Stimulated activated naive CD4-positive, alpha-beta T cell (primary cell): ENCODE measurements around the gene MAGI1.
"Not testable (repeated sequence)": the region's sequence is repeated elsewhere in the genome, so short reads cannot be mapped to it uniquely, and the experiment has no call there.

ENCODE experiments used
- DNase-seq, 6 experiments: peaks; one replicate each; lab custom pipeline; 2025; lab: John Stamatoyannopoulos, UW

The MAGI1 gene

DNA sequence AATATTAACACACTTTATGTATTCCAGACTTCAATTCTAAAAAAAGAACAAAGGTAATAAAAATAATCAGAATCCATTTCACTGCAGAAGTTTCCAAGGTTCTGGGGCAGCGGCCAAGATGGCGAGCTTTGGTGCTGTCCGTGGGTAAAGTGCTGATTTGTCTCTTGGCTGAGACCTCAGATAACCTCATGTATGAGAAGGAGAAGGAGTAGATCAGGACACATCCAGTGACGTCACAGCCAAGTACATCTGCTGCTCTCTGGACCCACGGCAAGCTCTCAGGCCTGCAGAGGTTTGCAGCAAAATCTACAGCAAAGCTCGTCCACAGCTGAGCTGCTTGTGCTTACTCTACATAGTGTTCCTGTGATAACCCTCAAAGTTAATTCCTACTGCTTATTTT lies 165.7 kb downstream of the MAGI1 start:
- DNase-seq: no peak

DNA sequence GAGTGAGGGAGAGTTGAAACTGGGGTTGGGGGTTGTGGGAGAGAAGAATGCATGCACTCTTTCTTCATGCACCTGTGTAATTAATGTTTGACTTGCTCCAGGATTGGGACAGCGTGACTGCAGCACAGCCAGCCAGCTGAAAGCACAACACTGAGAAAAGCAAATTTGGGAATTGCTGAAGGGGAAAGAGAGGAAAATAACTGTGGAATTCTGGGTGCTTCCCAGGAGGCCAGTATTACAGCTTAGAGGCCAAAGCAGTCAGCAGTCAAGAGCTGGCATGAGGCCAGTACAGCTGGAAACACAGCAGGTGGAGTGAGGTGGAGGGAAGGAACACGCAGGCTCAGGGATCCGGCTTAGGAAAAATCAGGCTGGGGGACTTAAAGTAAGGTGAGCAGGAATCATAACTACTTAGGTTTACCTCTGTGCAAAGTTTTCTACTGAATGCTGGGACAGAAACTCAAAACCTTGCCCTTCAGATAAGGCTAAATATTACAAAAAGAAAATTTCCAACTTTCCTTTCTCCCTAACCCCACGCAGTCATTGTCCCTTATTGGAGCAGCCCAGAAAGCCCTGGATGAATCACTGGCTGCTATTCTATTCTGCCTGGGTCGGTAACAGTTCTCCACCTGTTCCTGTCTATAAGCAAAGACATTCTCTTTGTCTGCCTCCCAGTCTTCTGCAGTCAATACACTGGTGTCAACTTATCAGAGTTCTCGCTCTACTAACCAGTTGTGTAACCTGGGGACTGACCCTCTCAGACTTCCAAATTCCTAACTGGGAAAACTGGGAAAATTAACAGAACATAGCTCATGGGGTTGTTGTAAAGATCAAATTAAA lies 167.2 kb downstream of the MAGI1 start:
- no peak for DNase-seq

DNA sequence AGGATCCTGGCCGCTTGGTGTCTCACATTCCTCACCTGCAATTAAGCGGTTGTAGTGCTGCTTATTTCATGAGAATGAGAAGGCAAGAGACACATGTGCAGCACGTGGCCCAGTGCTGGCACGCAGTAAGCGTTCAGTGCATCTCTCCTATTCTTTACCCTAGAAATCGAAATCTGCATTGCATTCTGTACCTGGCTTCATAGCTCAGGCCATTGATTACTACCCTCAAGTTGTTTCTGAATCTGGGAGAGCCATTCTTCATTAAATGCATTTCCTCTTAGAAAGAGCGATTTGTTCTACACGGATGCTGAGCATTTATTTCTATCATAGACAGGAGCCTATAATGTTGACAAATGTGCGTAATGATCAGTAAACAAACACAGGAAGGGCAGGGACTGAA lies 168.9 kb downstream of the MAGI1 start:
- no peak for DNase-seq

DNA sequence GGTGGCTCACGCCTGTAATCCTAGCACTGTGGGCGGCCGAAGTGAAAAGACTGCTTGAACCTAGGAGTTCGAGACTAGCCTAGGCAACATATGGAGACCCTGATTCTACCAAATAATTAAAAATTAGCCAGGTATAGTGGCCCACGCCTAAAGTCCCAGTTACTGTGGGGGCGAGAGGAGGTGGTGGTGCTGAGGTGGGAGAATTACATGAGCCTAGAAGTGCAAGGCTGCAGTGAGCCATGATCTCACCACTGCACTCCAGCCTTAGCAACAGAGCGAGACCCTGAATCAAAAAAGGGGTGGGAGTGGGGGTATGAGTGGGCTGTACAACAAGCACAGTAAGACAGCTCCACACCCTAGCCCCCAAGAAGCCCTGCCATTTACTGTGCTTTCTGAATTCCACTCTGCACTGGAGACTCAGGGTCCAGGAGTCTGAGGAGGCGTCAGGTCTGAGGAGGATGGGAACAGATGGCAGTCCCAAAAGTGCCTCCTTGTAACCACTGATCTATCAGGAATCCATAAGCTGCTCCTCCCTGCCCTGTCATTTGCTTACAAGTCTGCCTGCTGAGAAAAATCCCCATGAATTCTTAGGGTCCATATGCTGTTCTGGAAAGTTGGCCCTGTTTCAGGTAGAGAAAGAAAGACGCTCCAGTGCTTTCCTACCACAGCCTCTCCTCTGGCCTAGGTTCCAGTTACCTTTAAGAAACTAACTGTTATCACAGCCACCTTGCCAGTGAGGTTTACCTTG lies 171.1 kb downstream of the MAGI1 start:
- no peak for DNase-seq

DNA sequence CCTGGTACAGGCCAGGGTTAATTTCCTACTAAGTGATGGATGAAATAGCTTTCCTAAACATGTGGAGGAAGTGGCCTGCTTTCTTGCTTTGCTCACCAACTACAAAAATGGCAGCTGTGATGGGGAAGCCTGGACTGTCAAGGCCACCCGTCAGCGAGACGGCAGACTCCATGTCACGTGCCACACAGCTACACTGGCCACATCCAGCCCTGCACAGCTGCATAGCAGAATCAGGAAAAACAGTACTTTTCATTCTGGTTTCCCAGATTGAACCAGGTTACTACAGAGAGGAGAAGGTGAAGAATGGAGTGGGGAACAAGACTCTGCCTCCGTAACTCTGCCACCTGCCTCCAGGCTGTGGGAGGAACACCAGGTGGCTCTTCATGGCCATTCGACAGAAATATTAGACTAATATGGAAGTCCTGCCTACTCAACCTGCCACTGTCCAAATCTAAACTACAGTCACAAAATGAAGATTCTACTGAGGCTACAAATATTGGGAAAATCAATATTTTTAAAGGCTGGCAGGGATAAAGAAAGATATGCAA lies 174.3 kb downstream of the MAGI1 start:
- no peak for DNase-seq

DNA sequence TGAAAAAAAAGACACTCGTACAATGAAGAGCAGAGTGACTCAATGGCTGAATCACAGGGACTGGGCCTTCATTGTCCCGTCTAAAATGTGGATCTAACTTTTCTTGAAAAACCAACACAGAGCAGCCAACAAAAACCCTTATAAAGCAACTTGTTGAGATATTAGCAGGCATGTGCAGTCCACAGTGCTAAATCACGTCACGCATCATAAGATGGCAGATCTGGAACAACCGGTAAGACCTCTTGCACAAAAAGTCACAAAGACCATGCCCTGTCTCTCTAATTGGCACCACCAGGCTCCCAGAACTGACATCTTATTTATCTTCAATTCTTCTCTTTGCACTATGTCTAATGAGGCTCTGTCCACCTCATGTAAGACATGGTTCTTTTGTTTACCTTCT lies 177.0 kb downstream of the MAGI1 start:
- DNase-seq: no peak

DNA sequence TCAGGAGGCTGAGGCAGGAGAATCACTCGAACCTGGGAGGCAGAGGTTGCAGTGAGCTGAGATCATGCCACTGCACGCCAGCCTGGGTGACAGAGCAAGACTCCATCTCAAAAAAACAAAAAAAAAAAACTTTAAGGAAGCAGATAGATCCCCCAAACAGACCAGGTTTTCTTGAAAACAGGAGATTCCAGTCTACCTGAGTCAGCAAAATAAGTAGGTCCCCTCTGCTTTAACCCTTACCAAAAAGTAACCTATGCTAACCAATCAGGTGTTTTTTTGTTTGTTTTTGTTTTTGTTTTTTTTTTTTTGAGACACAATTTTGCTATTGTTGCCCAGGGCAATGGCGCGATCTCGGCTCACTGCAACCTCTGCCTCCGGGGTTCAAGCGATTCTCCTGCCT lies 179.1 kb downstream of the MAGI1 start:
- DNase-seq: not testable (repeated sequence)

DNA sequence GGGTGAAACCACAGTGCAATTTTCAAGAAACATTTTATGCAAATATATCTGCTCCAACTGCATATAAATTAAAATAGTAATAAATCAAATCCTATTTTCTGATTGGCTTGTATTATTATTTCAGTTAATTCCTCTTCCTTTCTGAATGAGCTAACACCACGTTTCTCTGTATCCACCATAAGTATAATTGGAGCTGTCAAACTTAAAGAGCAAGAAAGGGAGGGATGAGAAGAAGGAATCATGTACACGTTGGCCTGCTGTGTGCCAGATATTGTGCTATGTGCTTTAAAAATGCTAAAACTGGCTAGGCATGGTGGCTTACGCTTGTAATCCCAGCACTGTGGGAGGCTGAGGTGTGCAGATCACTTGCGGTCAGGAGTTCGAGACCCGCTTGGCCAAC lies 180.0 kb downstream of the MAGI1 start:
- DNase-seq: no peak

DNA sequence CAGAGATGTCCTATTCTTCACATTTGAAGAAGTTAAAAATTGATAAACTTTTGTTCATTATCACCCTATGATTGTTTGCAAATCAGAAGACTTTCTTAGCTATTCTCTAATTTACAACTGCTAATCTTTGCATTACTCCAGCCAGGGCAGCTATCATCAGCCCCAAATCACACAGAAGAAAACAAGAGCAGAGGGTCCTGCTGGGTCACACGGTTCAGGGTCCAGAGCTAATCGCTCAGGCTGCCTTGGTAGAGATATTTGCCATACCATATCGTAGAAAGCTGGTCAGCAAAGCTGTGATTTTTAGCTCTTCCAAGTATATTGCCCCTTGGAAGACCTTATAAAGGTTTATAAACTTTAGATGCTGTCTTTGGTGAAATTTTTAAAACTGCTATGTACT lies 181.4 kb downstream of the MAGI1 start:
- DNase-seq: no peak

DNA sequence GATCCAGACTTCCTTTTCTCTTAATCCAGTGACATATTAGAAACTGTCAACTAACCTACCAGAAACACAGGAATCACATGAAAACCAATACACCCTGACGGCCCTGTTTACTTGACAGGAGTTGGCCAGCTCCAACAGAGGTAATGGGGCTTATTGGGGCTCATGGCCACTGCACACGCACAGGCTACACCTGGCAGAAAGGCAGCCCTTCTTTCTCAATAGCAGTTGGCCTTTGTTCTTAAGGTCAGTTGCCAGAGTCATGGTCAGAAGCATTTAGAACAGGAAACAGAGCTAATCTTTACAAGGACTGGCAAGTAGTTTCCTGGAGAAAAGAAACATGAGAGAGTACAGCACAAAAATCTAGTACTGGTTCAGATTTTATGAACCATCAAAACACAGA lies 181.8 kb downstream of the MAGI1 start:
- DNase-seq: no peak

DNA sequence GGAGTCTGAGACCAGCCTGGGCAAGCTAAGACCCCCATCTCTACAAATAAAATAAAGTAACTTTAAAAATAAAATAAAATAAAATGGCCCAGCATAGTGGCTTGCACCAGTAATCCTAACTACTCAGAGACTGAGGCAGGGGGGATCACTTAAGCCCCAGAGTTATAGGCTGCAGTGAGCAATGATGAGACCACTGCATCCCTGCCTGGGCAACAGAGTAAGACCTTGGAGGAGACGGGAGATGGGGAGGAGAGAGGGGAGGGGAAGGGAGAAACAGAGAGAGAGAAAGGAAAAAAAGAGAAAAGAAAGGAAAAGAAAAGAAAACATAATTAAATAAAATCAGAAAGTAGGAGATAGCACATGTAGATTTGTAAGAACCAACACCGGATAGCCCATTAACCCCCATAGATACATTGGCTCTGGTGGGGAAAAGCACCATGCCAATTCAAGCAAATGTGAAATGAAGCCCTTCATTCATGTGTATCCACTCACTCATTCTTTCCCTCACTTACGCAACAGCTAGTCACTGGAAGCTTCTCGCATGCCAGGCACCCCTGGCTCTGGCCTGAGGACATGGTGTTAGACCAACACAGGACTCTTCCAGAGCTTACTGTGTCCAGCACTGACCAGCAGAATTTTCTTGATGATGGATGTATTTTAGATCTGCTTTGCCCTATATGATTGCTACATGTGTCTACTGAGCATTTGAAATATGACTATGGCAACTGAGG lies 183.2 kb downstream of the MAGI1 start:
- DNase-seq: no peak

DNA sequence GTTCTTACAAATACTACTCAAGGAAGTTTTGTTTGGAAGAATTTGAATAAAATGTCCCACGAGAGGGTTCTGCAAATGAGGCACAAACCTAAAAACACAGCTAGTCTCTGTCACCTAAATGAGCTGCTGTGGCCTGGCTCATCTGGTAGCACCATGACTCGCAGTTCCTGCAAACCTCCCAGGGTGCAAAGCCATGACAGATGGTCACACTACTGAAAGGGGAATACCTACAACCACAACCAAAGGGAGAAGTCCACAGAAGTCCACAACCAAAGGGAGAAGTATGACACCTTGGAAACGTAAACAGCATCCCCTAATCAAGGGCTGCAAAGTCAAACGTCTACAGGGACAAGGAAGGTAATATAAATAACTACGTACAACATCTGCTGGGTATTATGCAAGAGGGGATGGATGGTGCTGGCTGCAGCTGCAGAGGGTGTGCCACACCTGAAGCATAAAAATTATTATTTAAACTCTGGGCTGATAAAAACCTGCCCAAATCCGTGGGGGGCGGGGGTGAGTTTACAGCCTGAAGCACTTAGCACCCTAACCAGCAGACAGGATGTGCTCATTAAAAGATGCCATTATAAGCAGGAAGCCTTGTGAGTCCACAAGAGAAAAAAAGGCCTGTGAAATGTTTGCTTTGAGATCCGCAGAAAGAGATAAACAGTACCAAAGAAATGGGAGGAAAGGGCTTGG lies 184.0 kb downstream of the MAGI1 start:
- no peak for DNase-seq

DNA sequence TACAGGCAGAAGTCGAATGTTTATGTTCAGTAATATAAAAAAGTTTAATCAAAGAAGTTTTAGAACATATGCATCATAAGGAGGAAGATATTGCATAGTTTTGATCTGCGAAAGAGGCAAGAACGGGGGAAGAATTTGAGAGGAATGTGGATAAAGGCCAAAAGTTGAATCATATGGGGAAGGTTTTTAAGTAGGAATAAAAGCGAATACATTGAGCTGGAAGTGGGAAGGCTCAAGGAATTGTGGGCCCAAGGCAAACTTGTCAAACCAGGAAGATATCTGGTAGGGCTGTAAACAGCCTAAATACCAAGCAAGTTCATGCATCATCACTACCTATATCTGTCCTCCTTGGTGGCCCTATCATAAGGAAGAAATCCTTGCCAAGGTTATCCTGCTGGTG lies 186.9 kb downstream of the MAGI1 start:
- DNase-seq: no peak

DNA sequence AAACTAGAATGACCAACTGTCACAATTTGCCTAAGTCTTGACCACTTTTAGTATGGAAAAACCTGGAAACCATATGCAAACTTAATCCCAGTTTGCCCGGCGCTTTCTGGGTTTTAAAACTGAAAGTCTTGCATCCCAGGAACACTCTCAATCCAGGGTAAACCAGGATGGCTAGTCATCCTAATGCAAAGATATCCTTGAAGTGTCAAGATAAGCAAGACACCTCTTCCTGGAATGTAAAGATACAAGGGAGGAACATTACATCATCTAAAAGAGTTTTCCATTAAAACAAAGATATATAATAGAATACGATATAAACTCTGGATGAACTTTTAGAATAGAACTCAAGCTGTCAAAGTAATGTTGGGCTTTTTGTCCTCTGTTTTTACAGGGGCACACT lies 188.5 kb downstream of the MAGI1 start:
- no peak for DNase-seq

DNA sequence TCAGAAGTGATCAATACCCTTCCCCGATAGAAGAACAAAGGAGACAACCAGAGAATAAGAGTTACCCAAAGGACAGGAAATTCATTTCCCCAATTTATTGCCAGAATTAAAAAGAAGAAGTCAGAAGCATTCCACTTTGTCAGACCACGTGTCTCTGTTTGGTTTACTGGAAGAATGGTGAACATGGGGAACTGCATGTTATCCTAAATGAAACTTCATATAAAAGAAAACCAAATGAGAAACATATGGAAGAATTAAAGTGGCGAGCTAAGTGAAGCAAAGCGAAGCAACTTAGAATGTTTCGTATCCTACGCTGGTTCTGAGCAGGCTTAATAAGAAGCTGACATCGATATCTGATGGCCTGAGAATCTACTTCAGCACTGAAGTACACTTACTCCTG lies 190.7 kb downstream of the MAGI1 start:
- no peak for DNase-seq

DNA sequence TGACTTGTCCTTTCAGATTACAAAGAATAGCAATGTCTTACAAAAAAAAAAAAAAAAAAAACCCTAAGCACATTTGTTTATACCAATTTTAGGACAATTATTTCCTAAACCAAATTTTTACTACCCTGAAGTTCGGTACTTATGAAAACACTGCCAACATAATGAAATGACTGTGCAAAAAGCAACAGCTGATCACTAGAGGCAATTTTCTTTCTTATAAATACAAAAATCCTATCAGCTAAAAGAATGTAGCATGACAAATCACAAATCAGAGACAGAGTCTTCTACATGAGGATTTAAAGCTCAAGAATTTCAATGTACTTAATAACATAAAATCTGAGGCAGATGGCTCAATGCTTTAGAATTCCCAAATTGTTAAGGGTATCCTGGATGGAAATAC lies 191.8 kb downstream of the MAGI1 start:
- DNase-seq: no peak

DNA sequence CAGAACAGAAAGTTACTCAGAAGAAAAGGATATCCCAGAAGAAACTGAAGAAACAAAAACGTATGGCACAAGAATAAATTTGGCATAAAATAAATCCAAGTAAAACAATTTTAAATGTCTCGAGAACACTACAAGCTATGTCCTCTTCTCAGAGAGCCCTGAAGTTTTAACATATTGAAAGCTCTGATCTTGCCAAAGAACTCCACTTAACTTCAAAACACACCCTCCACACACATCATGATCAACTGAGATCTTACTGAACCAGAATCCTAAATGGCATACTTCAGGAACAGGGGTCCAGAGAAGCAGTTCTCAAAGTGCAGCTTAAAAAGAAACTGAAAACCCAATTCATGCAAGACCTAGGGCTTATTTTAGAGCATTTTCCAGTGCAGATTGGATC lies 194.3 kb downstream of the MAGI1 start:
- DNase-seq: no peak

DNA sequence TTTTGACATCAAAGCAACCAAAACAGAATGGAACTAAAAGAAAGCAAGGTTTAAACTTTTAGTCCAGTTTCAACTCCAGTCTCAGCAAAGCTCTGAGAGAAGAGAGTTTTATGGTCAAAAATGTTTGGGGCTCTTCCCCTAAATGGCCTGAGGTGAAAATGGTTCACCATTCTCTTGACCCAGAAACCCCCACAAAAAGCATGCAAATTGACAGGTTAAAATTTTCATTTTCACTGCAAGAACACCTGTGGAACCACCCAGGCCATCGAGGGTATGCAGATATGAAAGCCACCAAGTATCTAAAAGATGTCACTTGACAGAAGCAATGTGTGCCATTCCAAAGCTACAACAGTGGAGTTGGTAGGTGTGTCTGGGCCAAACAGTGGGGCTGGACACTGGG lies 195.0 kb downstream of the MAGI1 start:
- DNase-seq: no peak

DNA sequence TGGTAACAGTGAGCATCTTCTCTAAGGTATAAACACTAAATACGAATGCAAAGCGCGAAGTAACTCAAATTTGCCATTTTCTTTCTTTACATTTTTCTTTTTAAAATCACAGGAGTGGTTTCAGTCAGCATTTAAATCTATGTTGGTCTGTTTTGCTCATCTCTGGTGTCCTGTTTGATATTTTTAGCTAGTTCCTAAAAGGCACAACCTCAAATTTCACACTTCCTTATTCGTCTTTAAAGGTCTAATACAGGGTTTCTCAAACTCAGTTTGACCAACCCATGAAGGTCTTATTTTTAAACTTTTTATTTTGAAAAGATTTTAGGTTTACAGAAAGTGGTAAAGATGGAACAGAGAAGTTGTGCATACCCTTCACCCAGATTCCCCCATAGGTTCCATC lies 201.1 kb downstream of the MAGI1 start:
- no peak for DNase-seq

DNA sequence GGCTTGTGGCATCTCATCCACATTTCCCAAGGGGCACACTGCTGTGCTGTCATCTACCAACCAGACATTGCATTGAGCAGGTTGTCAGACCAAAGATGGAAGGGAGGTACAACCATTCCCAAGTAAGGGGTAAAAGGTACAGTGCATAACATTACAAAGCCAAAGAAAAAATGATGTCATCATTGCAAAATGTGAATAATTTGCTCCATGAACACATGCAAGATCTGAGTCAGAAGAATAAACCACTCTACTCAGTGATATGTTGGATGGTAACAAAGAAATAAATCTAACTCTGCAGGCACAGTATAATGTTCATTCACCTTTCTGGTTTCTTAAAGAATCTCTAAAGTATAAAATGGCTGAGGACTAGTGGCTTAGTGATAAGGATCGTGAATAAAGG lies 202.7 kb downstream of the MAGI1 start:
- no peak for DNase-seq

DNA sequence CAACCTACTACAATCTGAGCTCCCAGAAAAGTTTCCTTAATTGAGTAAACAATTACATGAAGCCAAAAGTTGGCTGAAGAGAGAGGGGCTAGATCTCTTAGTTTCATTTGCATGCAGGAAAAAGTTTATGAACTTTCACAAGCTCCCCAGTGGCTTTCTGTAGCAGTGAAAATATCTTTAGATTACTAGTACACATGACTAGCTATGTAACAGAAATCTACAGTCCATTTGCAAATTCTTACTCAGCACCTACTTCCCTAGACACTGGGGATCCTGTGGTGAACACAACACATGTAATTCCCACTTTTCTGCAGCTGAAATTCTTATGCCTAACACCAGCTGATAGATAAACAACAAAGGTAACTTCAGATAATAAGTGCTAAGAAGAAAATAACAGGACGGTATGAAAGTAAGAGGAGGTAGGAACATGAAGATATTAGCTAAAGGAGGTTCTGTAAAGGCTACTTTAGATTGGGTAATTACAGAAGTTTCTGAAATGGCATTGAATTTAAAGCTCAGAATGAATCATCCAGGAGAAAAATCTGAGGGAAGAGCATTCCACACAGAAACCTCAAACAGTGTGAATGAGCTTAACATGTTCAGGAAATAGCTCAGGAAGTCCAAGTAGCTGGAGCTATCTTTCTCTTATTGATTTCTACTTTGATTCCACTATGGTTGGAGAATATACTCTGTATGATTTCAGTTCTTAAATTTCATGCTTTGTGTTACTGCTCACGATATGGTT lies 204.8 kb downstream of the MAGI1 start:
- DNase-seq: no peak
